ENCODE results near the gene LYST.

Gene LYST

DNA sequence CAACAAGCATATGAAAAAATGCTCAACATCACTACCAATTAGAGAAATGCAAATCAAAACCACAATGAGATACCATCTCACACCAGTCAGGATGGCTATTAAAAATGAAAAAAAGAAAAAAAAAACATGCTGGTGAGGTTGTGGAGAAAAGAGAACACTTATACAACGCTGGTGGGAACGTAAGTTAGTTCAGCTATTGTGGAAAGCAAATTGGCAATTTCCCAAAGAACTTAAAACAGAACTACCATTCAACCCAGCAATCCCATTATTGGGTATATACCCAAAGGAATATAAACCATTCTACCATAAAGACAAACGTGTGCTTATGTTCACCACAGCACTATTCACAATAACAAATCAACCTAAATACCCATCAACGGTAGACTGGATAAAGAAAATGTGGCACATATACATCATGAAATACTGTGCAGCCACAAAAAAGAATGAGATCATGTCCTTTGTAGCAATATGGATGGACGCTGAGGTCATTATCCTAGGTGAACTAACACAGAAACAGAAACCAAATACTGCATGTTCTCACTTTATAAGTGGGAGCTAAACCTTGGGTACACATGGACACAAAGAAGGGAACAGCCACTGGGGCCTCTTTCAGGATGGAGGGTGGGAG, 49.5 kb downstream of the LYST start:
- DNase-seq, result no peak
- no peaks in the 10 kb centered on the region for H4K20me1 ChIP-seq (ENCODE audit: insufficient read depth, low read length)
- H3K9me2 ChIP-seq (replicated peaks; ENCODE audit: insufficient read depth, low read length), result no peaks in the 10 kb centered on the region
- H3K27me3 ChIP-seq (replicated peaks; ENCODE audit: insufficient read depth, low read length), result no peaks in the 10 kb centered on the region
- H2AFZ ChIP-seq (ENCODE audit: low read length), result no peak overlapping the region
- TF ChIP-seq, protein P1, sequence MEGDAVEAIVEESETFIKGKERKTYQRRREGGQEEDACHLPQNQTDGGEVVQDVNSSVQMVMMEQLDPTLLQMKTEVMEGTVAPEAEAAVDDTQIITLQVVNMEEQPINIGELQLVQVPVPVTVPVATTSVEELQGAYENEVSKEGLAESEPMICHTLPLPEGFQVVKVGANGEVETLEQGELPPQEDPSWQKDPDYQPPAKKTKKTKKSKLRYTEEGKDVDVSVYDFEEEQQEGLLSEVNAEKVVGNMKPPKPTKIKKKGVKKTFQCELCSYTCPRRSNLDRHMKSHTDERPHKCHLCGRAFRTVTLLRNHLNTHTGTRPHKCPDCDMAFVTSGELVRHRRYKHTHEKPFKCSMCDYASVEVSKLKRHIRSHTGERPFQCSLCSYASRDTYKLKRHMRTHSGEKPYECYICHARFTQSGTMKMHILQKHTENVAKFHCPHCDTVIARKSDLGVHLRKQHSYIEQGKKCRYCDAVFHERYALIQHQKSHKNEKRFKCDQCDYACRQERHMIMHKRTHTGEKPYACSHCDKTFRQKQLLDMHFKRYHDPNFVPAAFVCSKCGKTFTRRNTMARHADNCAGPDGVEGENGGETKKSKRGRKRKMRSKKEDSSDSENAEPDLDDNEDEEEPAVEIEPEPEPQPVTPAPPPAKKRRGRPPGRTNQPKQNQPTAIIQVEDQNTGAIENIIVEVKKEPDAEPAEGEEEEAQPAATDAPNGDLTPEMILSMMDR (IDR thresholded peaks at IDR 0.05; ENCODE audit: low read length), result no peak
- TF ChIP-seq EZH2phosphoT487 (IDR thresholded peaks at IDR 0.05; ENCODE audit: low read length), result no peak
- TF ChIP-seq EZH2 (optimal IDR thresholded peaks at IDR 0.05; ENCODE audit: low read depth, low read length), result no peak
- H3K4me3 ChIP-seq (ENCODE audit: low read length), result no peak overlapping the region
- no peaks in the 10 kb centered on the region for H3F3A ChIP-seq (ENCODE audit: insufficient read depth, low read length)
- no peaks in the 10 kb centered on the region for H3K36me3 ChIP-seq (replicated peaks; ENCODE audit: insufficient read depth, low read length)
- H3K27ac ChIP-seq (ENCODE audit: low read length), result no peak overlapping the region
- H3K4me2 ChIP-seq (ENCODE audit: low read depth, low read length), result no peak overlapping the region
- no peak overlapping the region for H3K9ac ChIP-seq (ENCODE audit: low read length)
- H3K4me1 ChIP-seq (ENCODE audit: low read length), result no peaks in the 10 kb centered on the region
- no peaks in the 10 kb centered on the region for H3K79me2 ChIP-seq (ENCODE audit: low read length)
- H3K9me3 ChIP-seq (replicated peaks; ENCODE audit: insufficient read depth, low read length), result no peaks in the 10 kb centered on the region

DNA sequence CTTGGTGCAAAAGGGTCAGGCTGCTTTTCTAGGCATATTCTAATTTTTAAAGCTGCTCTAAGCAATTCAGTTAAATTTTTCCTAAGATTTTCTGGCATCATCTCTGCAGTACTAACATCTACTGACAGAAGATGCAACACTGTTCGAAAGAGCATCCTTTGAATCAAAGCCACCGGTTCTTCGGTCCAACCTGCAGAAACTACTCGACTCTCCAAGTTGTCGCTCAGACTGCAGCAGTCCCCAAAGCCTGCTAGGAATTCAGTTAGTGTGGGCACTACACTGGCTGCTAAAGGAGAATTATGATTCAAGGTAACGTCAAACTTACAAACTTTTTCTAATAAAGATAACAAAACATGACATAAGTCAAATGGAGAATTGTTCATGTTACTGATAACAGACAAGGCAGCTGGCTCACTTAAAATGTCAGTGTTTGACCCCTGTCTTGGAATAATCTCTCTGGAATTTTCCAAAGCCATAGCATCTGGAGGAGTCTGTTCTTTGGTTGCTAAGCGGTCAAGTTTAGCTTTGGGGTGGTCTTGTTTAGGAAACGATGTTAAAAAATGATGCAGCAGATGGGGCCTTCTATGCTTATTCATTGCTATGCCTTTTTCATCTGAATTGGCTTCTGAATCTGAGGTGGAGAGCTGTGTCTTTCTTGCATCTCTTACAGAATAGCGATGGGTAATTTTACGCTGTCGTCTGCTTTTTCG, 56.9 kb downstream of the LYST start:
- Histone ChIP-seq H3K27ac (ENCODE audit: low read length) (no peak overlapping the region), H3K4me3 (ENCODE audit: low read length) (no peak overlapping the region), H2AFZ (ENCODE audit: low read length) (no peak overlapping the region), H3K4me1 (ENCODE audit: low read length) (no peaks in the 10 kb centered on the region), H3K9me3 (replicated peaks; ENCODE audit: insufficient read depth, low read length) (no peaks in the 10 kb centered on the region), H3K9me2 (replicated peaks; ENCODE audit: insufficient read depth, low read length) (no peaks in the 10 kb centered on the region), H3K27me3 (replicated peaks; ENCODE audit: insufficient read depth, low read length) (no peaks in the 10 kb centered on the region), H3F3A (ENCODE audit: insufficient read depth, low read length) (no peaks in the 10 kb centered on the region), H3K4me2 (ENCODE audit: low read depth, low read length) (no peak overlapping the region), H3K9ac (ENCODE audit: low read length) (no peak overlapping the region), H3K79me2 (ENCODE audit: low read length) (no peaks in the 10 kb centered on the region), H4K20me1 (ENCODE audit: insufficient read depth, low read length) (no peaks in the 10 kb centered on the region), H3K36me3 (replicated peaks; ENCODE audit: insufficient read depth, low read length) (no peaks in the 10 kb centered on the region)
- DNase-seq, result no peak
- no peak for TF ChIP-seq EZH2phosphoT487 (IDR thresholded peaks at IDR 0.05; ENCODE audit: low read length)
- TF ChIP-seq, protein P1 (IDR thresholded peaks at IDR 0.05; ENCODE audit: low read length), result no peak
- no peak for TF ChIP-seq EZH2 (optimal IDR thresholded peaks at IDR 0.05; ENCODE audit: low read depth, low read length)

DNA sequence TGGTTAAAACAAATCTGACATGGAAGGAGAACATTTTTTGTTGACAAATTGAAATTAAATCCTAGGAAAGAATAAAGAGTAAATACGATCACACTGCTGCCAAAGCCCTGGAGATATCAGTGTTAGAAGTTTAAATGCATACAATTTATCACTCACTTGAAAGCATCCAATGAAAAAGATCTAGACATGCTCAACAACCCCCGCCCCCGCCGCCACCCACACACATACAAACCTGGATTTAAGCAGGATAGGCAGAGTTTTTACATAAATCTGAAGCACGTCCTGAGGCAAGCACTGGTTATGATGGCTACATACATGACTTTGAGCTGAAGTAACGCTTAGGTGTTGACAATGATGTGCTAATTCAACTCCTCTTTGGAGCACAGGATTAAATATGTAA, 58.5 kb downstream of the LYST start:
- Histone ChIP-seq H3K4me3 (ENCODE audit: low read length) (no peak overlapping the region), H3K9me2 (replicated peaks; ENCODE audit: insufficient read depth, low read length) (no peaks in the 10 kb centered on the region), H3K27ac (ENCODE audit: low read length) (no peak overlapping the region), H4K20me1 (ENCODE audit: insufficient read depth, low read length) (no peaks in the 10 kb centered on the region), H3K79me2 (ENCODE audit: low read length) (no peaks in the 10 kb centered on the region), H3K4me2 (ENCODE audit: low read depth, low read length) (no peak overlapping the region), H3K36me3 (replicated peaks; ENCODE audit: insufficient read depth, low read length) (no peaks in the 10 kb centered on the region), H3K4me1 (ENCODE audit: low read length) (no peaks in the 10 kb centered on the region), H3K9ac (ENCODE audit: low read length) (no peak overlapping the region), H3F3A (ENCODE audit: insufficient read depth, low read length) (no peaks in the 10 kb centered on the region), H3K27me3 (replicated peaks; ENCODE audit: insufficient read depth, low read length) (no peaks in the 10 kb centered on the region), H2AFZ (ENCODE audit: low read length) (no peak overlapping the region), H3K9me3 (replicated peaks; ENCODE audit: insufficient read depth, low read length) (no peaks in the 10 kb centered on the region)
- no peak for TF ChIP-seq EZH2 (optimal IDR thresholded peaks at IDR 0.05; ENCODE audit: low read depth, low read length)
- no peak for DNase-seq

DNA sequence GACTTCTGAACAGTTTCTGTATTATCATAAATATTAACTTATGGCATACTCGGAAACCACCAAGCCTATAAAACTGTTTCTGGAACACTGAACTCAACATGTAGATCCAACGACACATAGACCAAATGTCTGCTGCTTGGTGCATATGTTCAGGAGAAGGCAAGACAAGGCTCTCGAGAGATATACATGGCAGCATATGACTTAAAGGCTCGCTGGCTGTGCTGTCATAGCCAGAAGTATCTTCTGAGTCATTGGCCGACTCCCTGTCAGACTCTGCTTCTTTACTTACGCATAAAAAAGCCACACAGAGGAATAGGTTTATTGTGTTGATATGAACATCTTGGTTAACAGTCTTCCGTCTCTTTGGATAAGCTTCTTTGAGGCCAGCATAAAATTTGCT, 60.6 kb downstream of the LYST start:
- H3K4me2 ChIP-seq (ENCODE audit: low read depth, low read length), result no peak overlapping the region
- TF ChIP-seq, protein P1 (IDR thresholded peaks at IDR 0.05; ENCODE audit: low read length), result no peak
- TF ChIP-seq EZH2 (optimal IDR thresholded peaks at IDR 0.05; ENCODE audit: low read depth, low read length), result no peak
- TF ChIP-seq EZH2phosphoT487 (IDR thresholded peaks at IDR 0.05; ENCODE audit: low read length), result no peak
- DNase-seq, result no peak
- no peak overlapping the region for H2AFZ ChIP-seq (ENCODE audit: low read length)
- no peak overlapping the region for H3K9ac ChIP-seq (ENCODE audit: low read length)
- H3K4me1 ChIP-seq (ENCODE audit: low read length), result no peaks in the 10 kb centered on the region
- no peaks in the 10 kb centered on the region for H3K9me2 ChIP-seq (replicated peaks; ENCODE audit: insufficient read depth, low read length)
- no peaks in the 10 kb centered on the region for H3K79me2 ChIP-seq (ENCODE audit: low read length)
- H4K20me1 ChIP-seq (ENCODE audit: insufficient read depth, low read length), result no peaks in the 10 kb centered on the region
- H3K9me3 ChIP-seq (replicated peaks; ENCODE audit: insufficient read depth, low read length), result no peaks in the 10 kb centered on the region
- no peak overlapping the region for H3K27ac ChIP-seq (ENCODE audit: low read length)
- H3F3A ChIP-seq (ENCODE audit: insufficient read depth, low read length), result no peaks in the 10 kb centered on the region
- no peaks in the 10 kb centered on the region for H3K36me3 ChIP-seq (replicated peaks; ENCODE audit: insufficient read depth, low read length)
- H3K4me3 ChIP-seq (ENCODE audit: low read length), result no peak overlapping the region
- no peaks in the 10 kb centered on the region for H3K27me3 ChIP-seq (replicated peaks; ENCODE audit: insufficient read depth, low read length)

Measured in MM.1S (cell line).